Measurements from ENCODE around the gene KRT80.

Gene KRT80

DNA sequence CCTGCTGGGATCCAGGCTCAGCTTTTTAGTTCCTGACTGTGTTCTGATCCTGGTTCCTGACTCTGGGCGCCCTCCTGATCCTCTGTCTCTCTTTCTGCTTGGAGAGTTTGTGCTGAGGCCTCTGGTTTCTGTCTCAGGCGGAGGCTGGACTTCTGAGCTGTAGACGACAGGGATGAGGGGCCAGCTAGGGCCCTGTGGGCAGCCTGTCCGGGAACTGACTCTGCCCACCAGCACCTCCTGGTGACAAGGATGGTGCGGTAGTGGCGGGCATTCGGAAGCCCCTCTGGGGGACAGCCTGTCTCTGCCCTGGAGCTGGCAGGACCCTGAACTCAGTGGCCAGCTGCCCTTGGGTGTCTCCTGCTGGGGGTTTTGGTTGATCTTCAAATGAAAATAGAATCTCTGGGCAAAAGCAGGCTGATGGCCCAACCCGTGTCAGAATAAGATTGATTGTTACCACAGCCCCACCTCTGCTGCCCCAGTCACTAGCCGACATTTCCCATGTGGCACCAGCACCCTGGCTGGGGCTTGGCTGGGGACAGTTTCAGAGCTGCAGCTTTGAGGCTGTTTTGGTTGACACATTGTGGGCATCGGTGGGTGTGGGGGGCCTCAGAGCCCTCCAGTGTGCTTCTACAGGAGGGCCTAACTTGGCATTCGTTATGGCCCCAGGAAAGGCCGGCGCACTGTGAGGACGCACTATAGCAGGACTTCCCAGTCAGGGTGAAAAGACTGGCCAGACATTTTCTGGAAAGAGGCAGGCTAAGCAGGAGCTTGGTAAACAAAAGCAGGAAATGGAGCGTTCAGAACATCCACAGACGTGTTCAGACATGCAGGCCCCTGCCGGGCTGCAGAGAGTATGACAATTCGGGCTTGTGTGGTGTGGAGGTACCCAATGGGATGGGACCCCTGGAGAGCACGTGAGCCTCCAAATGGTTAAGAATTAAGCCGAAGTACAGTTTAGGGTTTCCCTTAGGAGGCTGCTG is 16.2 kb downstream of the KRT80 start:
- DNase-seq, result peak; percentile 72

DNA sequence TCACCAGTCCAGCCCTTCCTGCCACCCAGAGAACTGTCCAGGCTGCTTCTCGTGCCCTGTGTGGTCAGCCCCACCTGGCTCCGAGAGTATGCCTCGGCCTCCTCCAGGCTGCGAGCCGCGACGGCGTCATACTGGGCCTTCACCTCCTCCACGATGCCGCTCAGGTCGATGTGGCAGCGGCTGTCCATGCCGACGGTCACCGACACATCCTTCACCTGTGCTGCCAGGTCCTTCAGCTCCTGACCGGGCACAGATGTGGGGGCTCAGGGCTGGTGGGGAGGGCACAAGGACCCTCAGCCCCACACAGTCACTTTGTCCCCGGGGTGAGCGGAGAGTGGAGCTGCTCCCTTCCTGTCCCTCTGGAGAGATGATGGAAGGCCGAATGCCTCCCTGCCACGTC is 18.3 kb downstream of the KRT80 start:
- no peak for DNase-seq

DNA sequence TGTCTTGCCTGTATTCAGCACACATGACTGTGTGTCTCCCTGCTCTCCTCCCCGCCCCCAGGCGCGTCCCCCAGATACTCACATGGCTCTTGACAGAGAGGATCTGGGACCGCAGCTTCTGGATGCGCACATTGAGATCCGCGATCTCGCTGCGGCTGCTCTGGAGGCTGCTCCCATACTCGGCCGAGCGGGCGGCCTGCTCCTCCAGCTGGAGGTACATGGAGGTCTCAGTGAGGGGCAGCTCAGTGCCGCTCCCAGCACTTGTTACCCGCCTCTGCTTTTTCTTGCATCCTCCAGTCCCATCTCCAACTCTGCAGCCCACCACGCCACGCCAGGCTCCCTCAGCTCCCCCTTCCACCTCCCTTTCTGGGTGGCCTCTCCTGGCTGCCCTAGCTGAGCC is 18.9 kb downstream of the KRT80 start:
- DNase-seq, result no peak

DNA sequence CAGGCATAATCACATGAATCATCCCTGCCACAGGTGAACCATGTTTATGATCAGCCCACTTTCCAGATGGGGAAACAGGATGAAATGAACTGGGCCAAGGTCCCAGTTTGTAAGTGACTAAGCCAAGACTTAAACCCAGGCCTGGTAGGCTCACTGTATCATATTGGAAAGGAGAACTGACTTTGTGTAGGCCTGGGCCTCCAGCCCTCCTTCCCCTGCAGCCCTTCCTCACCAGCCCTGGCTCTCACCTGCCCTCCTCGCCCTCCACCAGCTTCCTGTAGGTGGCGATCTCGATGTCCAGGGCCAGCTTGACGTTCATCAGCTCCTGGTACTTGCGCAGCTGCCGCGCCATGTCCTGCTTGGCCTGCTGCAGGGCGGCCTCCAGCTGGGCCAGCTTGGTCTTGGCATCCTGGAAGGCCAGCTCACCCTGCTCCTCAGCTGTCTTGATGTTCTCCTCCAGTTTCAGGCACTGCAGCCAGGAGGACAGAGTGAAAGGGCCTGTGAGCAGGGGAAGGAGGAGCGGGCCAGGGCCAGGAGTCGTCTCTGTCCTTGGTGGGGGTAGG is 19.8 kb downstream of the KRT80 start:
- DNase-seq, result peak; percentile 42

DNA sequence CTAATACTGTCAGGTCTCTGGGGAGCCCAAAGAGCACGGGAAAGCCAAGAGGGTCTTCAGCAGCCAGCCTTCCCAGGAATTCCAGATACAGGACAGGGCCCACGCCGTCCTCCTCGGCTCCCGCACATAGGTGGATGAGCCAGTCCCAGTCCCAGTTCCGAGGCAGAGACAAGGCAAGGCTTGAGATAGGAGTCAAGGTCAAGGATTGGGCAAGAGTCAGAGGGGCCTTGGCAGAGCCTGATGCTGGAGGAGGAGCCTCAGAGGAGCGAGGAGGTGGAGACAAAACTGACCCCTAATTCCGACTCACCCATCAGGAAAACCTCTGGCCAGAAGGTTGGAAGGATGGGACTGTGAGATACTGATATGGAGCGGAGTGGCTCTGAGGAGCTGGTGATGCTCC is 21.0 kb downstream of the KRT80 start:
- DNase-seq, result no peak

DNA sequence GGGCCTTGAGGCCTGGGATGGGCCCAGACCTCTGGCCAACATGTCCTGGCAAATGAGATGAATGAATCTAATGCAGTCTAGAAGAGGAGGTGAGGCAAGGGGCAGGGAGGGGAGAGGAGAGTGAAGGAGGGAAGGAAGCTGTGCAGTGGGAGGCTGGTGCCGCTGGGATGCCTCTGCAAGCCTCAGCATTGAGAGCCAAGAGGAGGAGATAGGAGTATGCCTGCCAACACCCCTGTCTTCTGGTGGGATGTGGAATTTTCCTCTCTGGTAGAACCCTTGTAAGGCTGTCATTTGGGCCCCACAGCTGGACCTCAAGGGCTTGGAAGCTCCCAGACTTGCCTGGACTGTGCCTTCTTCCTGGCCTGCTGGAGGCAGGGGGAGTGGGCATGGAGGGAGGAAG is 21.9 kb downstream of the KRT80 start:
- DNase-seq, result no peak

DNA sequence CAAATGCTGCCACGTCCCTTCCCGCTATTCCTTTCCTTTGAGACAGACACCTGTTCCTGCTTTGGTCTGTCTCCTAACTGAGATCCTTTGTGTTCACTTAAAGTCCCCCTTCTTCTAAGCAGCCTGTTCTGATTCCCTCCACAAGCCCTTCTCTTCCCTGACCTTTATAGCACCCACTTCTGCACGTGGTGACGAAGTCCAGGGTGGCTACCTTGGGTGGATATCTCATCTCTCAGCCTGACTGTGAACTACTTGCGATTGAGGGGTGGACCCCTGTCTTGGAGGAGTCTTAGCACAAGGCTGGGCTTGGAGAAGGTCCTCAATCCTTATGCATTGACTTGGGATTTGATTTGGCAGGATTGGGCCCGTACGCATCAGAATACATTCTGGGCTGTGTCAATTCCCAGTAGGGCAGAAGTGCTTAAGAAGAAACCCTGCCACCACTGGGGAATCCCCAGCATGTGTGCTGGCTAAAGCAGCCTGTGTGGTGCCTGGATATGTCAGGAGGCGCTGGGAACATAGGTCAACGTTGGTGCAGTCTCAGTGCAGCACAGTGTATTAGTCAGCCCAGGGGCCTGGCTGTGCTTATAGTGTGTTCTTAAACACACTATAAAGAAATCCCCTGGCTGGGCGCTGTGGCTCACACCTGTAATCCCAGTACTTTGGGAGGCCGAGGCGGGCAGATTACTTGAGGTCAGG is 23.6 kb downstream of the KRT80 start:
- no peak for DNase-seq

DNA sequence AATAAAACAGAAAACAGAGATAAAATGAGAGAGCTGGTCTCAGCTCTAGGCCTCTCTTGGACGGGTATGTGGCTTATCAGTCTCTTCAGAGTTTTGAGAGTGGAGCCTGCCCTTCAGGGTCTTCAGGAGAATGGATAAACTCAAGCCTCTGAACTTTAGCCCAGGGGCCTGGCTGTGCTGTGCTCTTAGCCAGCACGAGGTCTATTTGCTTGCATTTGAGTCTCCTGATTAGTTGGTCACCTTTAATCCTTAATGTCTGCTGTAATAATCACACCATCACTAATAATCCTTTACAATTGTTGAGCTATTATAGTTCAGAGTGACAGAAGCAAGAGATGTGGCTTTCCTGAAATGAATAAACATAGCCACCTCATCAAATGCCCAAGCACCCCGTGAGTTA is 24.3 kb downstream of the KRT80 start:
- no peak for DNase-seq

DNA sequence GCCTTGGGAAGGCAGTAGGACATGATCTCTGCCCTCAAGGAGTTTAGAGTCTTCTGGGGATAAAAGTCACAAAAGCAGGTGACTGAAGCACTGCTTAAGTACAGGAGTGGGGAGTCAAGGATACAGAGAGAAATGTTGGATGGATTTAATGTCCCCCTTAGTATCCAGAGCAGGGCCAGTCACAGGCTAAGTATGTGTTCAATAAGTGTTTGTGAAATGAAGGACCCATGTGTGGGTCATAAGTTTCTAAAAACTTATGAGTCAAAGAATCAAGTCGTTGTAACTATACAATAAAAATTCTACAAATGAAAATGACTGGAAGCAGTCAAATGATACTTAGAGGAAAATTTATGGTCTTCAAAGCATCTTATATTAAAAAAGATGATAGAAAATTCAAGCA is 25.1 kb downstream of the KRT80 start:
- DNase-seq, result no peak

DNA sequence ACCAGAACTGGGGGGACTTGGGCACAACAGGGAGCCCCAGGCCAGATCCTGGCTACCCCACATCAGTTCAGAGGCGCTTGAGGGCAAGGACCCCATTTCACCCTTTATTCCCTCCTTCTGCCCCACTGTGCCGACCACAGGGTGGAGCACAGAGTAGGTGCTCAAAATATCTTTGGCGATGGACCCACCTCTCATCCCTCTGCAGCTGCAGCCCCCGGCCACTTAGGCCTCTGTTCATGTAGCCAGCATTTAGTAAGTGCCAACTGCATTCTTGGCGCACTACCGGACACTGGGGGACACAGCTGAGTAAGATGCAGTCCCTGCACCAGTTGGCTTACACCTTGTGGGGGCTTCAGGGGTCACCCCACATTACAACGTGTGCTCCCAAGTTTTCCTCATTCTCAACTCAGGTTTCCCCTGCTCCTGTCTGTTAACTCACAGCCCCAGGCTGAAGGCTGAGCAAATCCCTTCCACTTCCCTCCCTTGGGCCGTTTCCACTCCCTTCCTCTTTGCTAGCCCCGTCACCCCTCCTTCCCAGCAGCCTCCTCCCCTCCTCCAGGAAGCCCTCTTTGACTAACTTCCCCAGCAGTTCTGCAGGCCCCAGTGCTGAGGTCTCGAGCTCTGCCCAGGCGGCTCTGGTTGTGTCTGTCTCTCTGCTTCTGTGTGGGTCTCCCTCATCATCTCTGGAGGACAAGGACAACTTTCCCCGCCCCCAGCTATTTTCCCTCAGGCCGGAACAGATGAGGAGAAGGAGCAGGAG is 26.5 kb downstream of the KRT80 start:
- DNase-seq, result peak; percentile 69

DNA sequence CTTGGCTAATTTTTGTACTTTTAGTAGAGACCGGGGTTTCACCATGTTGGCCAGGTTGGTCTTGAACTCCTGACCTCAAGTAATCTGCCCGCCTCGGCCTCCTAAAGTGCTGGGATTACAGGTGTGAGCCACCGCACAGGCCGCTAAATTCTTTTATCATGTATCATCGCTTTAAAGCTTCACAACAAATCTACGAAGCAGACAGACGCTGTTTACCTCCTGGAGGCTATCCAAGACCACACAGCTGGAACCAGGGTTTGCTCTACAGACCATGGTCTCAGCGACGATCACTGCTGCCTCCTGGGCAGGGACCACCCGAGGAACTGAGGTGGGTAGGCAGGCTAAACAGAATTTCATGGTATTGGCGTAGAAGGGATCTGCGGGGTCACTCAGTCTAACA is 27.2 kb downstream of the KRT80 start:
- DNase-seq, result no peak

DNA sequence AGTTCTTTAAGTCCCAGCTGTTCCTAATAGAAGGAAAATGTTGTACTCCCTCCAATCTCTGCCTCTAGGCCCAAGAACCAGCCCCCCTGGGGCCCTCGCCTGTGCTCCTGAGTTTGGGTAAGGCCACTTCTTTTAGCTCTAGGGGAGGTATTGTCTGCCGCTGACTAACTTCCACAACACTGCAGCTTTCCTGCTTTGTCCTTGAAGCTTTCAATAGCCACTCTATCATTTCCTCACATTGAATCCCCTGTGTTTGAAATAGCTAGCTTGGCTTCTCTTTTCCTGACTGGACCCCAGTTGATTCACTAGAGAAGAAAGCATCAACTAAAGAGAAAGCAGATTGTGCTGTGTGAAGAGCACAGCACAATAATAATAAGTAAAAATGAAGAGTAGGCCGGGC is 28.8 kb downstream of the KRT80 start:
- no peak for DNase-seq

DNA sequence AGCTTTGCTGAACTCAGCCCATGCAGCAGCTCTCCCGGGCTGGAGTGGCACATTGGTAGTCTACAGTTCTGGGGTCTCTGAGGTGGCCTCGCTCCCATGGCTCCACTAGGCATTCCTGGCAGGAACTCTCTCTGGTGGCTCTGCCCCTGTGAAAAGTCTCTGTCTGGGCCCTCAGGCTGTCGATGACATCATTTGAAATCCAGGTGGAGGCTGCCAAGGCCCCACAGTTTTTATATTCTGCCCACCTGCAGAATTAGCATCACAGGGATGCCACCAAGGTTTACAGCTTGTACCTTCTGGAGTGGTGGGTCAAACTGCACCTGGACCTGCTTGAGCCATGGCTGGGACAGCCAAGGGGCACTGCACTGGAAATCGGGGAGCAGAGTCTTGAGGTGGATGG is 31.6 kb downstream of the KRT80 start:
- DNase-seq, result no peak

DNA sequence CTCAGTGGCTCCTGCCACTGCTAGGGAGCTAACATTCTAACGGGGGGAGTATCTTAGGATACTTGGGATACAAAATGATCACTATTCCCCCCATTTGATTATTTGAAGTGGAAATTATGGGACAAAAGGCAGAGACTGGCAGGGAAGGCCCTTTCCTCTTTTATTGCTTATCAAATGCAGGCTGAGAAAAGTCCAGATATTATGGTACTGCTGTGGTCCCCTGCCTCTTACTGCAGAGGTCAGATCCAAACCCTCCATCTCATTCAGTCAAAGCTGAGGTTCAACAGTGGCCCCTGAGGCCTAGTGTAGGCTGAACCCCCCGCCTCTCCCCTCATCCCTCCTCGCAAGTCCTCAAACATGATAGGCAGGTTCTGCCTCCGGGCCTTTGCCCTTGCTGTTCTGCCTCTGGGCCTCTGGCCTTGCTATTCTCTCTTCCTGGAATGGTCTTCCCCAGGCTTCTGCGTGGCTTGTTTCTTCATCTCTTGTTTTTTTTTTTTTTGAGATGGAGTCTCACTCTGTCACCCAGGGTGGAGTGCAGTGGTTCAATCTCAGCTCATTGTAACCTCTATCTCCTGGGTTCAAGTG is 34.2 kb downstream of the KRT80 start:
- no peak for DNase-seq

DNA sequence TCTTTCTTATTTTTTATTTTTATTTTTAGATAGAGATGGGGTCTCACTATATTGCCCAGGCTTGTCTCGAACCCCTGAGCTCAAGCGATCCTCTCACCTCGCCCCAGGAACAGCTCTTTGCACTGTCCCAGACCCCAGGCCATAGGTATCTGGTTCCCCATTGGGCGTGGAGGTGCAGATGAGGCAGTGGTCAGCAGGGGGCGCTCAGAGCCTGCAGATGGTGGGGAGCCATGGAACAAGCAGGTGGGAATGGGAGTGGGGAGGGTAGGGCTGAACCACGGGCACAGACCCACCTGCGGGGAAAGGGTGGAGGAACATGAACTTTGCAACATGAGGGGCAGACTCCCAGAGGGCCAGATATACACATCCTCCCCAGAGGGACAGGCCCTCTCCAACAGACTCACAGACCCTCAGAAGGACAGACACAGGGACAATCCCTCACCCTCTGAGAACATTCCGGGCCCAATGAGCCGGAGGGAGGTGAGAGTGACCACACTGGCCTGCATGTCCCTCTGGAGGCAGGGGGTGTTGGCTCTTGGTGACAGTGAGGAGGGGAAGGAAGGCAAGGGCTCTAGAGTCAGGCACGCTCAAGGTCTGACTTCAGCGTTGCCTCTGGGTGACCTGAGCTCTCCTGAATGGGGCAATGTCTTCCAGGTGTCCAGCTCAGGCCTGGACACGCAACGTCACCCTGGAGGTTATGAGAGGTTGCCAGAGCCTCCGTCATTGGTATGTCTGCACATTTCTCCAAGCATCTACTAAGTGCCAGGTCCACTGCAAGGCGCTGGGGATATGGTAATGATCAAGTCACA is 34.9 kb downstream of the KRT80 start:
- peak; percentile 19 for DNase-seq

DNA sequence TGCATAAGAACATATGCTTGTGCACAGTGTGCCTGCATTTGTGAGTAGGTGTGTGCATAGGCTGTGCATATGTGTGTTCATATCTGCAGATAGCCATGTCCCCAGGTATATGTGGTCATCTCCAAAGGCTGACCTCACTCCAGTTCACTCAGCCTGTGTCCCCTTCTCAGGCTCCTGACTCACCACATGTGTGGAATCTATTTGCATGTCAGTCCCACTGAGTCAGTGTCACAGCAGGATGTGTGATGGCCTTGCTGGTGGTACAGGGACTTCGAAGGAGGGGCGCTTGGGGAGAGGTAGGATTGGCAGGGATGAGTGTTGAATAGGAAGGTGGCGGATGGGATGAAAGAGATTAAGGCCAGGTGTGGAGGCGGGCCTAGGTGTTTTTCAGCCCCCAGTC is 35.5 kb downstream of the KRT80 start:
- DNase-seq, result no peak

DNA sequence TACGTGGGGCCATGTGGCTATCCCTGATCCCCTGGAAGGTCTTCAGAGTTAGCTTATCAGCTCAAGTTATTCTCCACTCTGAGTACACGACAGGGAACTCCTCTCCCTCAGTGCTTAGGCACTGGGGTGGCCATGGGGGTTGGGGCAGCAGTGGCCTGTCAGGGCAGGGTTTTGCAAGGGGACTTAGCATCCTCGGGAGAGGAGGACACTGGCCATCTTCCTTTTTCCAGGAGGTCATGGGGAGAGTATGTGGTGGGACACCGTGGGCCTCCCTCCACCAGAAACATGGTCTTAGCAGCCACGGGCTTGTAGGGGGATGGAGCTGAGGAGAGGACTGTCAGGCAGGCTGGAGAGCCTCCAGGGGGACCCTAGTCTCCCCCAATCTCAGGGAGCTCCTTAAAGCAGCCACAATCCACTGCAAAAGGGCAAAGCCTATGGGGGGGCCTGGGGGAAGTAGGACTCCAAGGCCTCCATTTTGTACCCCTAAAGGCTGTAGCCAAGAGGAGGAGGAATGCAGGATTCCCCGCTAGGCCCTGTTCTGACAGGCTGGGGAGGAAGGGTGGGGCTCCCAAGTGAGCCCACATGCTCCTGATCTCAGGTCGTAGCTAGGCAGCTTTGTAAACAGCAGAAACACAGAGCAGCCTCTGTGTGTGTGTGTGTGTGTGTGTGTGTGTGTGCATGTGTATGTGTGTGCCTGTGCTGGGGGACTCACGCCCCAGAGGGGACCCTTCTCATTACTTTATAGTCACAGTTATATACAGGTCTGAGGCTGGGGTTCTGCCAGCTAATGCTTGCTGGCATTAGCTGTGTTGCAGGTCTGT is 36.6 kb downstream of the KRT80 start:
- no peak for DNase-seq

DNA sequence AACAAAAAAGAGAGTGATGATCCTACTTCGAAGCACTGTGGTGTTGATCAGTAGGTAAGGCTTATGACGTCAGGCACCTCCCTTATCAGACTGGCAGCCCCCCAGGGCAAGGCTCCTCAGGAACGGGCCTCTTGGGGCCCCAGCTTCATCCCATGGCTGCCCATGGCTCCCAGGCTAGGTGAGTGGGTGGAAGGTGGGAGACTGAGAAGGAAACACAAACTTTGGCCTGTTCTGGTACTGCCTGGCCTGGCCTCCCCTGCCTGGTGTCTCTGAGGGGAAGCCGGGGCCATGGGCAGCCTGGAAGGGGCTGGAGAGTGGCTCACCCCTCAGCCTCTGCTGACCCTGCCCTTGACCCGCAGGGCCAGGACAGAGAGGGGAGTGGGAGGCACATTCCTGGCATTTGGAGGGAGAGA is 38.9 kb downstream of the KRT80 start:
- no peak for DNase-seq

DNA sequence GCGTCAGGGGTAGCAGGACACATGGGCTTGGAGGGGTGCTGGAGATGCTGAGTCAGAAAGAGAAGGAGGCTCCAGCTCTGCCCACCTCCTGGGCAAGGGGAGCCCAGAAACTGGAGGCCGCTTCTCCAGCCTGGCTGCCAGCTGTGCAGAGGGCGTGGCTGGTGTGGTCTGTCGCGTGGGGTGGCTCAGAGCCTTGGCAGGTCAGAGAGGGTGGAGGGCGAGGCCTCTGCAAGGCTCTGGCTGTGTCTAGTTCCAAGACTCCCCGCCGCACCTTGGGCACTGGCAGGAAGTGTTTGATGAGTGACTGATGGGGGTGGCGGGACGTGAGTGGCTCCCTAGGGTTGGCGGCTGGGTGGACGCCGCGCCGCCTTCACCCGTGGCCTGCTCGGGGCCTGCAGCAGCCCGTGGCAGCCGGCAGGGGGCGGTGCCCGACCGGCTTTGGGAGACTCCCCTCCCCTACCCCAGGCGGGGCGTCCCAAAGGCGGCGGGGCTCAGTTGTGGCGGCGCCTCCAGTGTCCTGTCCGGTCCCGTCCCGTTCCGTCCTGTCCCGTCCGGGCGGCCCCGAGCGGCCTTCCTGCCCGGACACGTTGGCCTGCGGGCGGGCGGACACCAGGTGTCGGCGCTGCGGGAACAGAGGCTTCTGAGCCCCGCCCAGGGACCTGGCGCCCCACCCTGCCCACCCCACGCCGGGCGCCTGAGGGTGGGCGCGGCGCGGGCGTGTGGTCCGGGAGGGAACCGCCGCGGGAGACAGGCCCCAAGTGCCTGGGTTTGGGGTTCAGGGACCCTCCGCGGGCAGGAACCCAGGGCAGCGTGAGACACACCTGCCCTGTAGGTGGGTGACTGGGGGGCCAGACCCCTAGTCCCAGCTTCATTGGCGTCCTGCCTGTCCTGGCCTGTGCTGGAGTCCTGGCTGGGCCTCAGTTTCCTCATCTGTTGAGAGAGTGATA is 39.7 kb downstream of the KRT80 start:
- DNase-seq, result peak; percentile 43

Measured in MV-4-11 (cell line).